GM10248 (cell line): Measurements from ENCODE around the gene PLA2G4B.

Source experiments
- CTCF ChIA-PET: fragments of 300-600 bp; sonication (Branson Sonifier 250); formaldehyde crosslinking; extraction: SDS; loops from one replicate; lab custom pipeline; 2021; ENCODE audit warnings: antibody characterized with exemption; lab: Yijun Ruan, JAX
- POLR2A ChIA-PET: fragments of 350-650 bp; sonication (Branson Sonifier 250); formaldehyde crosslinking; extraction: SDS; loops from one replicate; lab custom pipeline; 2020; ENCODE audit warnings: antibody characterized with exemption; lab: Yijun Ruan, JAX
- DNase-seq: peaks from one replicate; pipeline ENCODE4 v3.0.0; 2012; ENCODE audit errors: extremely low spot score
- TF ChIP-seq, protein P1 (sequence below): IDR thresholded peaks from 2 replicates; pipeline ENCODE4 v1.5.1; 2012; ENCODE audit warnings: mild to moderate bottlenecking, low read depth; ENCODE audit errors: extremely low read depth, missing control alignments, control extremely low read depth

The PLA2G4B gene

DNA sequence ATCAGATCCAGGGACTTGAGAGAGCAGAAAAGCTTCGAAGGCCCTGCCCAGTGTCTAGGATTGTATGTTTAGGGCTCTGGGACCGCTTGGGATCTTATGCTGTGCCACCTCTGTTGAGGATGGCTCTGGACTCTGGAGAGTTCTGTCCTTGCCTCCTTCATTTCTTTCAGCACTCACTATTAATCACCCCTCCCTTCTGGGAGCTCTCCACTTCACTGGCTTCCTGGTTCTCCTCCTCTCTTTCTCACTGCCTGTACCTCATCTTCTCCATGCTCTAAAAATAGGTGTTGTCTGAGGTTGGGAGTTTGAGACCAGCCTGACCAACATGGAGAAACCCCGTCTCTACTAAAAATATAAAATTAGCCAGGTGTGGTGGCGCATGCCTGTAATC is 47.1 kb upstream of the PLA2G4B start:
- TF ChIP-seq, protein P1, sequence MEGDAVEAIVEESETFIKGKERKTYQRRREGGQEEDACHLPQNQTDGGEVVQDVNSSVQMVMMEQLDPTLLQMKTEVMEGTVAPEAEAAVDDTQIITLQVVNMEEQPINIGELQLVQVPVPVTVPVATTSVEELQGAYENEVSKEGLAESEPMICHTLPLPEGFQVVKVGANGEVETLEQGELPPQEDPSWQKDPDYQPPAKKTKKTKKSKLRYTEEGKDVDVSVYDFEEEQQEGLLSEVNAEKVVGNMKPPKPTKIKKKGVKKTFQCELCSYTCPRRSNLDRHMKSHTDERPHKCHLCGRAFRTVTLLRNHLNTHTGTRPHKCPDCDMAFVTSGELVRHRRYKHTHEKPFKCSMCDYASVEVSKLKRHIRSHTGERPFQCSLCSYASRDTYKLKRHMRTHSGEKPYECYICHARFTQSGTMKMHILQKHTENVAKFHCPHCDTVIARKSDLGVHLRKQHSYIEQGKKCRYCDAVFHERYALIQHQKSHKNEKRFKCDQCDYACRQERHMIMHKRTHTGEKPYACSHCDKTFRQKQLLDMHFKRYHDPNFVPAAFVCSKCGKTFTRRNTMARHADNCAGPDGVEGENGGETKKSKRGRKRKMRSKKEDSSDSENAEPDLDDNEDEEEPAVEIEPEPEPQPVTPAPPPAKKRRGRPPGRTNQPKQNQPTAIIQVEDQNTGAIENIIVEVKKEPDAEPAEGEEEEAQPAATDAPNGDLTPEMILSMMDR, result no peak
- DNase-seq, result no peak
- ChIA-PET POLR2A (interaction anchor here (0.6 to 1.1 kb wide), 2 partner anchors 11 to 17 kb away, joined by 3 read pairs; partner anchors contain the start of gene MAPKBP1), CTCF (interaction anchor here (5.0 to 7.7 kb wide), 3 partner anchors 13 to 20 kb away, joined by 27 to 56 read pairs (median 44); partner anchors contain the start of gene MAPKBP1)

DNA sequence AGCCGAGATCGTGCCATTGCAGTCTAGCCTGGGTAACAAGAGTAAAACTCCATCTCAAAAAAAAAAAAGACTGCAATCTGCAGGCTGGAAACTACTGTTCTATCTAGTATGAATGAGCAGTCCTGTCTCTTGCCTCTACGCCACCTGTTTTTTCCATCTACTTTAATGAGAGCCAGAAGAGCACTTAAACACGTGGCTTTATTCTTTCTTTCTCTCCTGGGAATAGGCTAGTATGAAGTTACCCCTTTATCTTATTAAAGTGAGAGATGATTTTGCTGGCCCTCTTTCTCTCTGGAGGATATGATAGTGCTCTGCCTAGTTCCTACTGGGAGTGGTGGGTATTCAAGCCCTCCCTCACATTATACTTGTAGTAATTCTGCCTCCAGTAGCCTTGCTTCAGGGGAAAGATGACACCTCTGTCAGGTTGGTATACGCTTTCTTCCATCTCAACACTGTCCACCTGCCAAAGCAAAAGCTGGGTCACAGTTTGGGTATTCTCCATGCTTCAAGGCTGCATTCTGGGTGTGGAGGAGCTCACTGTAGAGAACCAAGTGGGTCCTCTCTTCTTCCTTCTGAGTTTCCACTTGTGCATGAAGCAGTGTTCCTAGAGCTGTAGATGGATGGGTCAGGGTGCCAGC is 46.5 kb upstream of the PLA2G4B start:
- ChIA-PET POLR2A (interaction anchor here (0.6 to 1.1 kb wide), 2 partner anchors 12 to 18 kb away, joined by 3 read pairs; partner anchors contain the start of gene MAPKBP1), CTCF (interaction anchor here (5.0 to 7.7 kb wide), 3 partner anchors 14 to 19 kb away, joined by 27 to 56 read pairs (median 44); partner anchors contain the start of gene MAPKBP1)
- TF ChIP-seq, protein P1, result no peak
- no peak for DNase-seq

DNA sequence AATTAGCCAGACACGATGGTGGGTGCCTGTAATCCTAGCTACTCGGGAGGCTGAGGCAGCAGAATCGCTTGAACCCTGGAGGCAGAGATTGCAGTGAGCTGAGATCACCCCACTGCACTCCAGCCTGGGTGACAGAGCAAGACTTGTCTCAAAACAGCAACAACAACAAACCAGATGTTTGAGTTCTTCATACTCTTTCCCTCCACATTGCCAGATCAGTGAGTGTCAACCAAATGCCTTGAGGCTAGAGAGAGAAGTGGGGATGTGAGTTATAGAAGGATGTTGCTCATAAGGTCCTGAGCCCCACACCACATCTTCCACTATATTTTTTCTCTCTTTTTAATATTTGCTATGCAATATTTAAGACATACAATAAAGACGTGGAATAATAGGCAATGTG is 44.6 kb upstream of the PLA2G4B start:
- ChIA-PET POLR2A (no interaction called here), CTCF (interaction anchor here (0.8 to 7.7 kb wide), 6 partner anchors 9 to 328 kb away, joined by 3 to 56 read pairs (median 6); partner anchors contain the start of gene MAPKBP1)
- TF ChIP-seq, protein P1, result no peak
- DNase-seq, result no peak

DNA sequence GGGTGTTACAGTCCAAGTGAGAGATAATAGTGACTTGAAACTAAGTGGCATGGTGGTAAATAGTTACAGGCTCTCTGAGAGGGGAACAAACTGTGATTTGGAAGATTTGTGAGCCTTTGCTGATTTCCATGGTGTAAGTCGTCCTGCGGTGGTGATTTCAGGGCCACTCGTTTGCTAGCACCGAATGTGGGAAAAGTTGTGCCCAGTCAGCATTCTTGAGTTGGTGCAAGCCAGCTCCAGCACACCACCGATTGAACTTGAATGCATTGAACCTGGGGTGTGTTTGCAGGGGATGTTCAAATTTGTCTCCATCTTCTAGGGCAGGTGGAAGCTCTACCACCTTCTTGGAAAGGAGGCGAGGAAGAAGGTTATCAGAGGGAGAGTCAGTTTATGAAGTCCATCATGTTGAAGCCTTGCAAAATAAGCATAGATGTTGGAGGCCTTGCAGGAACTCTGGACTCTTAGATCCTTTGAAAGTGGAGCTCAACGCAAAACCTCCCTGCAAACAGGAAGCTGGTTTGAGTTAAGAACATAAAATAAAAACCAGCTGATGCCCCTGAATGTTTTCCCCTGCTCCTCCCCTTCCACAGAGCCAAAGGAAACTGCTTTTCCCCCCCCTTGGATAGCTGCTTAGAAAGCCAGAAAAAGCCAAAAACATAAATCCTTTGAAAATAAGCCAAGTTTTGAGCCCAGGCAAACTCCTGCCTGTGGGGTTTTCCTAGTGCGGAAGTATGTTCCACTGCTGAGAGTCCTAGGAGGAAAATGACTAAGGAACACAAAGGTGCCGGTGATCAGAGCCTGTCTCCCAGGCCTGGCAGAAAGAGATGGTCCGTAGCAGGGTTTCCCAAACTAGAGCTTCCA is 42.4 kb upstream of the PLA2G4B start:
- CTCF ChIA-PET, result interaction anchor here (0.6 to 7.7 kb wide), 8 partner anchors 10 to 238 kb away, joined by 3 to 56 read pairs (median 8); partner anchors contain the start of gene MAPKBP1
- POLR2A ChIA-PET, result interaction anchor here (0.9 kb wide), 1 partner anchor 135 kb away, joined by 4 read pairs; no protein-coding TSS in a partner anchor
- TF ChIP-seq, protein P1, result no peak
- no peak for DNase-seq

DNA sequence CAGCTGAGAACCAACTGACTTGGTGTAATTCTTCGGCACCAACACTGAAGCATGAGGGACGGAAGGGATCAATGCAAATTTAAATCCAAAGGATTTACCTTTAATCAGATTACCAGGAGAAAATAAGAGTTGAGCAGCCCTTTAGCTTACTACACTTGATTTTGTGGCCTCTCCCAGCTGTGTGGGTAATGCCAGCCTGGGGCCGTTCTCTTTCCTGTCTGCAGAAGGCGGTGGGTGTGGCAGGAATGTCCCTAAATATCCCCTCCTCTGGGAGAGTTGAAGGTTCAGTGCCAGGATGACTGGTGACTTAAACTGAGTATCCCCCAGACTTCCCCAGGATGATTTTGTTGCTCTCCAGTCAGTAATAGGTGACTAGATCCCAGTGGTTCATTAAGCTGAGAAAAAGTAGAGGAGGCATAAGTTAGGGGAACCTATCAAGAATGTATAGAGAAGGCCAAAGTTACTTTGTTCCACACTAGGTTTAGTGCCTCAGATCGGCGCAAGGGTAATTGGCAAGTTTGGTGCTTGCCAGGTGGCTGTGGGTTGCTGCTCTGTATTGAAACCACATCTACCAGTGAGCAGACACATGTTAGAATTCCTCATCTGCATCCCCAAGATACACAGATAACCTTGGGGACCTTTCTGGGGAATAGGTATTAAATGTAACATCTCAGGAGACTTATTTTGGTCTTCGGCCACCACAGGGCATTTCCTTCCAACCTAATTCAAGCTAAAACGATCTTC is 41.3 kb upstream of the PLA2G4B start:
- TF ChIP-seq, protein P1, result no peak
- DNase-seq, result no peak
- ChIA-PET POLR2A (no interaction called here), CTCF (interaction anchor here (1.4 to 5.0 kb wide), 5 partner anchors 13 to 240 kb away, joined by 4 to 33 read pairs (median 11); partner anchors contain the start of gene MAPKBP1)
